ENCODE results near the gene ABCC1.

DNA sequence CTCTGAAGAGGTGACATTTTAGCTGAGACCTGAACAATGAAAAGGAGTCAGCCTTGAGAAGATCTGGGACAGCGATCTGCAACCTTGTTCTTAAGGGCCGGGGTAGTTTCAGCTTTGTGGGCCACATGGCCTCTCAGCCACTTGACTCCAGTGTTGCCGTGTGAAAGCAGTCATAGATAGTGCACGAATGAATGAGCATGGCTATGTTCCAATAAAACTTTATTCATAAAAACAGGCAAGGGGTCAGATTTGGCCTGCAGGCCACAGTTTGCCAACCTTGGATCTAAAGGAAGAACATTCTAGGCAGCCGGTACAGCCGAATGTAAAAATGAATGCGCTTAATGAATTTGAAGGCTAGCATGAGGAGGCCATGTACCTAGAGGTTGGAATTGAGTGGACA, 190.4 kb downstream of the ABCC1 start:
- TF ChIP-seq, protein P1, sequence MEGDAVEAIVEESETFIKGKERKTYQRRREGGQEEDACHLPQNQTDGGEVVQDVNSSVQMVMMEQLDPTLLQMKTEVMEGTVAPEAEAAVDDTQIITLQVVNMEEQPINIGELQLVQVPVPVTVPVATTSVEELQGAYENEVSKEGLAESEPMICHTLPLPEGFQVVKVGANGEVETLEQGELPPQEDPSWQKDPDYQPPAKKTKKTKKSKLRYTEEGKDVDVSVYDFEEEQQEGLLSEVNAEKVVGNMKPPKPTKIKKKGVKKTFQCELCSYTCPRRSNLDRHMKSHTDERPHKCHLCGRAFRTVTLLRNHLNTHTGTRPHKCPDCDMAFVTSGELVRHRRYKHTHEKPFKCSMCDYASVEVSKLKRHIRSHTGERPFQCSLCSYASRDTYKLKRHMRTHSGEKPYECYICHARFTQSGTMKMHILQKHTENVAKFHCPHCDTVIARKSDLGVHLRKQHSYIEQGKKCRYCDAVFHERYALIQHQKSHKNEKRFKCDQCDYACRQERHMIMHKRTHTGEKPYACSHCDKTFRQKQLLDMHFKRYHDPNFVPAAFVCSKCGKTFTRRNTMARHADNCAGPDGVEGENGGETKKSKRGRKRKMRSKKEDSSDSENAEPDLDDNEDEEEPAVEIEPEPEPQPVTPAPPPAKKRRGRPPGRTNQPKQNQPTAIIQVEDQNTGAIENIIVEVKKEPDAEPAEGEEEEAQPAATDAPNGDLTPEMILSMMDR (conservative IDR thresholded peaks at IDR 0.05; ENCODE audit: low read depth, low read length): no peak
- TF ChIP-seq, protein P2, sequence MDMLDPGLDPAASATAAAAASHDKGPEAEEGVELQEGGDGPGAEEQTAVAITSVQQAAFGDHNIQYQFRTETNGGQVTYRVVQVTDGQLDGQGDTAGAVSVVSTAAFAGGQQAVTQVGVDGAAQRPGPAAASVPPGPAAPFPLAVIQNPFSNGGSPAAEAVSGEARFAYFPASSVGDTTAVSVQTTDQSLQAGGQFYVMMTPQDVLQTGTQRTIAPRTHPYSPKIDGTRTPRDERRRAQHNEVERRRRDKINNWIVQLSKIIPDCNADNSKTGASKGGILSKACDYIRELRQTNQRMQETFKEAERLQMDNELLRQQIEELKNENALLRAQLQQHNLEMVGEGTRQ (IDR thresholded peaks at IDR 0.05; ENCODE audit: low read depth, low read length): no peak
- no peak for TF ChIP-seq POLR2A (IDR thresholded peaks at IDR 0.05; ENCODE audit: low read depth, low read length)
- TF ChIP-seq NFE2L2 (IDR thresholded peaks at IDR 0.05; ENCODE audit: low read depth, low read length): no peak
- no peak for TF ChIP-seq RCOR1 (IDR thresholded peaks at IDR 0.05; ENCODE audit: insufficient replicate concordance, low read length)
- TF ChIP-seq CHD1 (IDR thresholded peaks at IDR 0.05; ENCODE audit: low read depth, low read length): no peak
- TF ChIP-seq FOS (IDR thresholded peaks at IDR 0.05; ENCODE audit: low read depth, low read length): no peak
- TF ChIP-seq BHLHE40 (IDR thresholded peaks at IDR 0.05; ENCODE audit: low read depth, low read length): no peak
- no peak for TF ChIP-seq MAFK (IDR thresholded peaks at IDR 0.05; ENCODE audit: low read depth, low read length)

All from IMR-90 (cell line).